AG09319 (cell line): ENCODE data around the gene FKBP5.
A peak's percentile ranks its signal among the peaks of the same experiment; 100 is the strongest.
"Not testable (repeated sequence)": the region's sequence is repeated elsewhere in the genome, so short reads cannot be mapped to it uniquely, and the experiment has no call there.

ENCODE experiments used
- DNase-seq: peaks from one replicate; pipeline ENCODE4 v3.0.0-alpha.2; 2010; ENCODE audit warnings: low read depth; ENCODE audit errors: extremely low read depth
- CTCF ChIP-seq: IDR thresholded peaks from 2 replicates; pipeline ENCODE4 v1.5.1; 2011; ENCODE audit warnings: low read depth, mild to moderate bottlenecking, inconsistent platforms, low read length, moderate library complexity

The FKBP5 gene

GRCh38 chr6:35576682-35577081 lies 112.0 kb downstream of the FKBP5 start:
- TF ChIP-seq CTCF = no peak
- no peak for DNase-seq

- no peak for TF ChIP-seq CTCF
- DNase-seq = no peak
Observed at GRCh38 chr6:35573495-35574110, 115.1 kb downstream of the FKBP5 start.

GRCh38 chr6:35570885-35571330 lies 117.8 kb downstream of the FKBP5 start:
- DNase-seq = not testable (repeated sequence)

DNA sequence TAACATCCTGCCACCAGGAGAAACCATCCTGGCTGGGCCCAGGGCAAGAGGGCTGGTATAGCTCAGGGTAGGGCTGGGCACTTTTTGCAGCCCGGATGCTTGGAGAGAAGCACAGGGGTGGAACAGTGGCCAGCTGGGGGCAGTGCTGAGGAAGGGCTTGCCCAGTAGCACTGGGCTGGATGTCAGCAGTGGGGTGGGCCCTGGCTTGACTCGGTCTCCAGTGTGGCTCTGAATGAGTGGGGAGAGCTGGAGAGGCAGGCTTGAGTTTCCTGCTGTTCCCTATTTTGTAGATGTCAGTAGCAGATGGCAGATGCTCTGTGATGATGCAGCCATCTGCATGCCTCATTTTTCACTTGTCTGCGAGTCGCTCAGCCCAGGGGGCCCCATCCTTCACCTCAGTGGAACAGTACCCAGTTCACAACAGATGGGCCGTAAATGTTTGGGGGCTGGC lies 119.7 kb downstream of the FKBP5 start:
- no peak for DNase-seq
- peak; percentile 15 for TF ChIP-seq CTCF

DNA sequence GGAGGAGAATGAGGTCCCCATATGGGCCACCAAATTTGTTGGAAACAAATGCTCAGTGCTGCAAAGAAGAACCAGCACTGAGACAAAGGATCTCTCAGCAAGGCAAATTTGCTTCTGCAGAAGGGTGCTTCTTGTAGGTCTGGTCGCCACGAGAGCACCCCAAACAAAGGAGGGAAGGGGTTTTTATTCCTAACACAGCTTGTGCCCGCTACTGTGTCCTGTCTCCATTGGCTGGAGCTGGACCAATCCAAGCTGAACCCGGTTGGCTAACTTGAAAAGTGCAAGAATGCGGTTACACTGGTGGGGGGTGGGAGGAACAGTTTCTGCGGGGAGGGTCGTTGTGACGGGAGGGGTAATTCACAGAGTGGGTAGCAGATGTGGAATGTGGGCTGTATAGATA lies 121.9 kb downstream of the FKBP5 start:
- no peak for TF ChIP-seq CTCF
- DNase-seq = no peak

DNA sequence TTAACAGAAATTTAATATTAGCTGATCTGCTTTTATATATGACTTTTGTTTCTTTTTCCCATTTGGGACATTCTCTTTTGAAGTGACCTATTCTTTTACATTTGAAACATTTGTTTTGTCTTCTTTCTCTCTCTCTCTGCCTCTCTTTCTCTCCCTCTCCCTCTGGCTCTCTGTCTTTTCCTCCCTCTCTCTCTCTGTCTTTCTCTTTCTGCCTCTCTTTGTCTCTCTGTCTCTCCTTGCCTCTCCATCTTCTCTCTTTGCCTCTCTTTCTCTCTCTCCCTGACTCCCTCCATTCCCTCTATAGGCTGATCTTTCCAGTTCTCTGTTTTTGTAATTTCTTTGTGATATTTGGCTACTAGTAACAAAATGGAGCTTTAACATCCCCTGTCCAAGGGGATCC lies 124.0 kb downstream of the FKBP5 start:
- no peak for DNase-seq
- no peak for TF ChIP-seq CTCF

DNA sequence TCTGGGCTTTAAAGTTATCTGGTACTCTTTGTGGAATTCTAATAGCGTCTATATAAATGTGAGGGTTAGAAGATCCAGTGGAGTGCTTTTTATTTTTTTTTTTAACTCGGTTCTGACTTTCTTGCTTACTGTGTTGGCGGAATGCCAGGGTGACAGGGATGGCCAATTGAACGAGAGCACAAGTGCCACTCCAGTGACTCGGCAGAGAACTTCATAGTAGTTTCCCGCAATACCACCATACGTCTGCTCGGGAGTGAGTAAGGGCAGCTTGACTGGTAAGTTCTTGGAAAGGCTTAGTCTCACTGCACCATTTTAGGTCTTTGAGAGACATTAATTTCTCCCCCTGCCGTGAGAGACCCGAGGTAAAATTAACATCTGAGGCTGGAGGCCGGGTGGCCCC lies 126.7 kb downstream of the FKBP5 start:
- TF ChIP-seq CTCF = no peak
- no peak for DNase-seq

DNA sequence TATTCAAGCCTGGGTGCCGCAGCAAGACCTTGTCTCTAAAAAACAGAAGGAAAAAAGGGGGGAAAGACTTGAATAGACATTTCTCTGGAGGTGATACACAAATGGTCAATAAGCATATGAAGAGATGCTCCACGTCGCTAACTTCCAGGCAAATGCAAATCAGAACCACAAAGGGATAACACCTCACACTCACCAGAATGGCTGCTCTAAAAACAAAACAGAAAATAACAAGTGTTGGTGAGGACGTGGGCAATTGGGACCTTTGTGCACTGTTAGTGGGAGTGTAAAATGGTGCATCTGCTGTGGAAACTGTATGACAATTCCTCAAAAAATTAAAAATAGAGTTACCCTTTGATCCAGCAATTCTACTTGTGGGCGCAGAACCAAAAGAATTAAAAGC lies 127.6 kb downstream of the FKBP5 start:
- DNase-seq = no peak
- no peak for TF ChIP-seq CTCF
